ENCODE data around the gene CHST13. TPM values are rescaled to one million over a fixed set of nuclear protein-coding genes. Genes with fewer than 3 reads are reported as not detected.
"Not testable (repeated sequence)": the region's sequence is repeated elsewhere in the genome, so short reads cannot be mapped to it uniquely, and the experiment has no call there.

CHST13 gene
- total RNA-seq, 1 donor from 2014 or later = 0.16 TPM

GRCh38 chr3:126567696-126568438 lies 43.9 kb downstream of the CHST13 start:
- intact Hi-C loops (cut with DNase I) = loop anchor here (2.0 kb wide), 1 partner anchor 45 kb away; no protein-coding TSS in a partner anchor
- DNase-seq (ENCODE audit: low spot score) = no peak

GRCh38 chr3:126568776-126569342 lies 44.9 kb downstream of the CHST13 start:
- DNase-seq (ENCODE audit: low spot score) = no peak
- intact Hi-C loops (cut with DNase I) = loop anchor here (2.0 kb wide), 1 partner anchor 46 kb away; no protein-coding TSS in a partner anchor

GRCh38 chr3:126569390-126569975 lies 45.5 kb downstream of the CHST13 start:
- intact Hi-C loops (cut with DNase I) = loop anchor here (2.0 kb wide), 1 partner anchor 47 kb away; no protein-coding TSS in a partner anchor
- no peak for DNase-seq (ENCODE audit: low spot score)

GRCh38 chr3:126570103-126570541 lies 46.2 kb downstream of the CHST13 start:
- intact Hi-C loops (cut with DNase I) = no loop called here
- no peak for DNase-seq (ENCODE audit: low spot score)

- intact Hi-C loops (cut with DNase I) = no loop called here
These were observed 47.1 kb downstream of the CHST13 start for GRCh38 chr3:126571078-126571477.

GRCh38 chr3:126573492-126574117 lies 49.6 kb downstream of the CHST13 start:
- DNase-seq (ENCODE audit: low spot score) = no peak
- intact Hi-C loops (cut with DNase I) = no loop called here

More at GRCh38 chr3:126571078-126571477, 47.1 kb downstream of the CHST13 start:
- DNase-seq (ENCODE audit: low spot score) = no peak

- intact Hi-C loops (cut with DNase I) = no loop called here
- no peak for DNase-seq (ENCODE audit: low spot score)
These were observed 53.3 kb downstream of the CHST13 start for GRCh38 chr3:126577261-126577660.

- DNase-seq (ENCODE audit: low spot score) = no peak
- intact Hi-C loops (cut with DNase I) = no loop called here
These were observed 54.7 kb downstream of the CHST13 start for GRCh38 chr3:126578702-126579101.

GRCh38 chr3:126580746-126581145 lies 56.8 kb downstream of the CHST13 start:
- DNase-seq (ENCODE audit: low spot score) = no peak
- intact Hi-C loops (cut with DNase I) = no loop called here

- no peak for DNase-seq (ENCODE audit: low spot score)
- intact Hi-C loops (cut with DNase I) = no loop called here
These were observed 57.6 kb downstream of the CHST13 start for GRCh38 chr3:126581569-126581968.

GRCh38 chr3:126582311-126582710 lies 58.4 kb downstream of the CHST13 start:
- DNase-seq (ENCODE audit: low spot score) = no peak
- intact Hi-C loops (cut with DNase I) = no loop called here

- intact Hi-C loops (cut with DNase I); DNase-seq (ENCODE audit: low spot score): not testable (repeated sequence)
These were observed 67.6 kb downstream of the CHST13 start for GRCh38 chr3:126591515-126591914.

Other genes starting within 250 kb of the CHST13 start
- gene KLF15, start 166.7 kb upstream of the CHST13 start, total RNA-seq = 11.5 TPM
- not detected for gene CFAP100, start 129.2 kb upstream of the CHST13 start, total RNA-seq
- 22.0 TPM for gene ZXDC, start 48.3 kb upstream of the CHST13 start, total RNA-seq
- gene UROC1, start 6.4 kb upstream of the CHST13 start, total RNA-seq = not detected
- not detected for gene C3orf22, start 34.8 kb downstream of the CHST13 start, total RNA-seq
- gene TXNRD3, start 131.0 kb downstream of the CHST13 start, total RNA-seq = 5.1 TPM
- 12.1 TPM for gene CHCHD6, start 180.1 kb downstream of the CHST13 start, total RNA-seq

Data from cardiac septum (tissue), 1 donor.